Endodermal cell (in vitro differentiated cells): ENCODE measurements around the gene PLA2G2E. TPM values are rescaled to one million over a fixed set of nuclear protein-coding genes. Genes with fewer than 3 reads are reported as not detected.

Experiments
- DNase-seq: peaks from one replicate; pipeline ENCODE4 v3.0.0-alpha.2; 2017
- H3K27ac ChIP-seq: 2 replicates; pipeline ENCODE4 v1.5.1; 2013; ENCODE audit warnings: mild to moderate bottlenecking, low read depth, low read length, moderate library complexity
- H3K27me3 ChIP-seq: 2 replicates; pipeline ENCODE4 v1.6.1; 2013; ENCODE audit warnings: mild to moderate bottlenecking, low read length, moderate library complexity; ENCODE audit not compliant: insufficient read depth, control insufficient read depth, poor library complexity, severe bottlenecking
- H3K36me3 ChIP-seq: 2 replicates; pipeline ENCODE4 v1.7.0; 2013; ENCODE audit warnings: mild to moderate bottlenecking, low read length, moderate library complexity; ENCODE audit not compliant: control insufficient read depth, insufficient read depth
- H3K4me1 ChIP-seq: one replicate; pipeline ENCODE4 v1.7.0; 2013; ENCODE audit warnings: low read length; ENCODE audit not compliant: control insufficient read depth, insufficient read depth
- H3K4me3 ChIP-seq: 2 replicates; pipeline ENCODE4 v1.5.1; 2013; ENCODE audit warnings: mild to moderate bottlenecking, low read length, moderate library complexity
- H3K9ac ChIP-seq: 2 replicates; pipeline ENCODE4 v1.6.1; 2013; ENCODE audit warnings: mild to moderate bottlenecking, low read length, moderate library complexity; ENCODE audit not compliant: poor library complexity, severe bottlenecking; ENCODE audit errors: extremely low read depth
- H3K9me3 ChIP-seq: 2 replicates; pipeline ENCODE4 v1.6.1; 2013; ENCODE audit warnings: mild to moderate bottlenecking, low read length, moderate library complexity; ENCODE audit not compliant: control insufficient read depth
- H3K27ac Mint-ChIP-seq: 2 replicates; pipeline ENCODE4 v1.8.0; 2020; ENCODE audit warnings: mixed read lengths
- H3K27me3 Mint-ChIP-seq: 2 replicates; pipeline ENCODE4 v1.8.0; 2021; ENCODE audit warnings: mild to moderate bottlenecking, mixed read lengths; ENCODE audit not compliant: insufficient read depth
- H3K36me3 Mint-ChIP-seq: 2 replicates; pipeline ENCODE4 v1.8.0; 2020; ENCODE audit warnings: low read depth, mixed read lengths
- H3K4me1 Mint-ChIP-seq: 2 replicates; pipeline ENCODE4 v1.8.0; 2020; ENCODE audit warnings: mixed read lengths
- H3K4me3 Mint-ChIP-seq: 2 replicates; pipeline ENCODE4 v1.8.0; 2020; ENCODE audit warnings: mild to moderate bottlenecking, moderate library complexity, mixed read lengths
- H3K9me3 Mint-ChIP-seq: 2 replicates; pipeline ENCODE4 v1.8.0; 2020; ENCODE audit warnings: mild to moderate bottlenecking, mixed read lengths
- CTCF ChIP-seq: fragments of 200-600 bp; sonication (generic); conservative IDR thresholded peaks from 2 replicates; pipeline ENCODE4 v1.5.0; 2021; ENCODE audit warnings: antibody characterized with exemption, mild to moderate bottlenecking
- WGBS, 2 experiments: methylation state at CpG; one replicate each; pipeline versions ENCODE4 v1.1.5 to v1.1.7; 2013; ENCODE audit warnings: missing lambda C conversion rate in 2 of 2, mixed read lengths in 1 of 2; ENCODE audit not compliant: insufficient coverage in 1 of 2, insufficient read length in 1 of 2; 5-methylcytosine and 5-hydroxymethylcytosine counted together
- long read RNA-seq, 4 experiments: library from polyadenylated mRNA in 2 of 4; library from RNA in 1 of 4; library from capped mRNA in 1 of 4; stranded (forward) in 3 of 4; unstranded in 1 of 4; transcript quantifications; one replicate each; pipeline ENCODE4 v2.0.0, GENCODE V29; 2020 to 2021; ENCODE audit warnings: inconsistent platforms in 1 of 4
- polyA plus RNA-seq, 2 experiments: library from polyadenylated mRNA; stranded (reverse); fragments of 50-300 nt; gene quantifications; one replicate each; pipeline ENCODE4 v1.2.3, GENCODE V29; 2013
- total RNA-seq, 2 donors: library from RNA; stranded (reverse); fragmentation: NEBNext Ultra II Directional in 1 of 2; extraction: Animal tissue kit (Norgen Biotek cat#: 25700) in 1 of 2; gene quantifications; 2 replicates in 1 of 2; 3 replicates in 1 of 2; pipeline ENCODE4 v1.2.1, GENCODE V29; 2021

PLA2G2E gene
- not detected for total RNA-seq
- polyA plus RNA-seq (2013, experiment 1 of 2), result not detected
- polyA plus RNA-seq (2013, experiment 2 of 2), result not detected
- long read RNA-seq, experiment 1, result 0 reads
- long read RNA-seq, experiment 2, result 0 reads
- long read RNA-seq, experiment 3, result 0 reads
- long read RNA-seq, experiment 4, result 0 reads

GRCh38 chr1:19923137-19923952 lies at the start of gene PLA2G2E:
Gene PLA2G2E, minus strand, starts transcription at chr1:19923617. Its CDS starts 58 bp downstream, at chr1:19923559.
- WGBS, 2 experiments, result 85 to 89% methylated on average over 9 to 14 of the region's 14 CpGs
- Histone ChIP-seq H3K27me3 (no peaks in the 10 kb centered on the region), H3K27ac (no peak within 1 kb of the TSS), H3K4me1 (no peaks in the 10 kb centered on the region), H3K9me3 (no peaks in the 10 kb centered on the region), H3K4me3 (no peak within 1 kb of the TSS), H3K36me3 (no peaks in the 10 kb centered on the region), H3K9ac (no peak within 1 kb of the TSS)
- no peaks in the 10 kb centered on the region for H3K4me1 Mint-ChIP-seq
- no peaks in the 10 kb centered on the region for H3K36me3 Mint-ChIP-seq
- peaks cover 7% of the 10 kb centered on the region for H3K9me3 Mint-ChIP-seq
- peak; percentile 45 for DNase-seq
- no peak for TF ChIP-seq CTCF
- no peak within 1 kb of the TSS for H3K4me3 Mint-ChIP-seq
- H3K27ac Mint-ChIP-seq, result no peak within 1 kb of the TSS
- H3K27me3 Mint-ChIP-seq, result peaks cover 4% of the 10 kb centered on the region

GRCh38 chr1:19971664-19972063 lies 48.2 kb upstream of the PLA2G2E start:
- Histone ChIP-seq H3K36me3 (no peaks in the 10 kb centered on the region), H3K9ac (no peak overlapping the region), H3K9me3 (no peaks in the 10 kb centered on the region), H3K4me1 (no peaks in the 10 kb centered on the region), H3K27ac (no peak overlapping the region), H3K4me3 (no peak overlapping the region), H3K27me3 (peaks cover 39% of the 10 kb centered on the region)
- Mint-ChIP-seq H3K27ac (no peak overlapping the region), H3K36me3 (no peaks in the 10 kb centered on the region), H3K4me1 (peaks cover 6% of the 10 kb centered on the region), H3K27me3 (peaks cover 17% of the 10 kb centered on the region), H3K4me3 (no peak overlapping the region), H3K9me3 (no peaks in the 10 kb centered on the region)
- no peak for TF ChIP-seq CTCF
- 87% methylated on average over 1 of the region's 1 CpG; no CpG with 5 or more reads in 1 of the 2 experiments for WGBS, 2 experiments
- DNase-seq, result no peak

GRCh38 chr1:19969898-19970660 lies 46.7 kb upstream of the PLA2G2E start:
- Mint-ChIP-seq H3K4me3 (no peak overlapping the region), H3K36me3 (no peaks in the 10 kb centered on the region), H3K27ac (no peak overlapping the region), H3K9me3 (peaks cover 1% of the 10 kb centered on the region), H3K27me3 (peaks cover 20% of the 10 kb centered on the region), H3K4me1 (peaks cover 3% of the 10 kb centered on the region)
- Histone ChIP-seq H3K27me3 (peaks cover 47% of the 10 kb centered on the region), H3K9me3 (peaks cover 6% of the 10 kb centered on the region), H3K9ac (no peak overlapping the region), H3K4me3 (no peak overlapping the region), H3K4me1 (no peaks in the 10 kb centered on the region), H3K27ac (no peak overlapping the region), H3K36me3 (no peaks in the 10 kb centered on the region)
- WGBS, 2 experiments, result 84 to 90% methylated on average over 2 to 5 of the region's 5 CpGs
- DNase-seq, result no peak
- TF ChIP-seq CTCF, result no peak
